ENCODE measurements around the gene ZFPM1.

ZFPM1 gene

GRCh38 chr16:88446061-88446460, 7.0 kb upstream of the ZFPM1 start:
- no peak overlapping the region for H3K27ac ChIP-seq
- TF ChIP-seq CTCF (conservative IDR thresholded peaks at IDR 0.05): no peak
- TF ChIP-seq ZFX (IDR thresholded peaks at IDR 0.05): no peak

- H3K27ac ChIP-seq: no peak overlapping the region
- no peak for TF ChIP-seq ZFX (IDR thresholded peaks at IDR 0.05)
- TF ChIP-seq CTCF (conservative IDR thresholded peaks at IDR 0.05): no peak
Measured at GRCh38 chr16:88446736-88447135, 6.3 kb upstream of the ZFPM1 start.

- no peak overlapping the region for H3K27ac ChIP-seq
- no peak for TF ChIP-seq CTCF (conservative IDR thresholded peaks at IDR 0.05)
Measured at GRCh38 chr16:88447881-88448280, 5.2 kb upstream of the ZFPM1 start.

- TF ChIP-seq ZFX (IDR thresholded peaks at IDR 0.05) (no peak), CTCF (conservative IDR thresholded peaks at IDR 0.05) (no peak)
- H3K27ac ChIP-seq: no peak overlapping the region
Measured at GRCh38 chr16:88448461-88449266, 4.4 kb upstream of the ZFPM1 start.

- no peak overlapping the region for H3K27ac ChIP-seq
- TF ChIP-seq CTCF (conservative IDR thresholded peaks at IDR 0.05) (no peak), ZFX (IDR thresholded peaks at IDR 0.05) (no peak)
Measured at GRCh38 chr16:88449267-88449561, 3.9 kb upstream of the ZFPM1 start.

GRCh38 chr16:88451586-88452481, 1.2 kb upstream of the ZFPM1 start:
- TF ChIP-seq ZFX (IDR thresholded peaks at IDR 0.05) (no peak), CTCF (conservative IDR thresholded peaks at IDR 0.05) (no peak)
- peak overlapping the region; percentile 90 for H3K27ac ChIP-seq
